Heart left ventricle (tissue), 16 donors: ENCODE measurements around the gene BMPR1B. TPM values are rescaled to one million over a fixed set of nuclear protein-coding genes. Genes with fewer than 3 reads are reported as not detected.

Source experiments
- ATAC-seq, 4 donors: fragments of 200-7000 bp; cut with Tn5 transposase; one replicate each; pipeline ENCODE4 v1.9.1; 2020 to 2022; ENCODE audit warnings: moderate library complexity in 4 of 4, mild to moderate bottlenecking in 3 of 4, moderate number of reproducible peaks in 1 of 4
- DNase-seq, 5 donors: peaks; one replicate each; pipeline ENCODE4 v3.0.0-alpha.2; 2020
- H3K27ac ChIP-seq, 12 donors: fragments of 200-600 bp; sonication (generic) in 4 of 12; one replicate each; pipeline versions ENCODE4 v1.5.0 to v1.8.0; 2016 to 2022; ENCODE audit warnings: mild to moderate bottlenecking in 2 of 12
- H3K27me3 ChIP-seq, 9 donors: fragments of 200-600 bp; sonication (generic) in 2 of 9; one replicate each; pipeline versions ENCODE4 v1.5.1 to v1.8.0; 2016 to 2022; ENCODE audit warnings: mild to moderate bottlenecking in 3 of 9
- H3K36me3 ChIP-seq, 9 donors: fragments of 200-600 bp; sonication (generic) in 2 of 9; one replicate each; pipeline versions ENCODE4 v1.5.0 to v1.8.0; 2018 to 2022; ENCODE audit warnings: mild to moderate bottlenecking in 2 of 9
- H3K4me1 ChIP-seq, 12 donors: fragments of 200-600 bp; sonication (generic) in 4 of 12; one replicate each; pipeline versions ENCODE4 v1.5.0 to v1.8.0; 2016 to 2022; ENCODE audit warnings: mild to moderate bottlenecking in 3 of 12
- H3K4me3 ChIP-seq, 12 donors: fragments of 200-600 bp; sonication (generic) in 4 of 12; one replicate each; pipeline versions ENCODE4 v1.5.0 to v1.8.0; 2017 to 2022; ENCODE audit warnings: mild to moderate bottlenecking in 9 of 12, moderate library complexity in 4 of 12
- H3K9me3 ChIP-seq, 12 donors: fragments of 200-600 bp; sonication (generic) in 4 of 12; one replicate each; pipeline versions ENCODE4 v1.5.0 to v1.8.0; 2016 to 2022; ENCODE audit warnings: mild to moderate bottlenecking in 1 of 12
- CTCF ChIP-seq, 12 donors: fragments of 200-600 bp; sonication (generic) in 4 of 12; IDR thresholded peaks; one replicate each; pipeline versions ENCODE4 v1.5.0 to v1.8.0; 2018 to 2022; ENCODE audit warnings: antibody characterized with exemption in 12 of 12, mild to moderate bottlenecking in 5 of 12
- POLR2A ChIP-seq, 2 donors: fragments of 450-650 bp; IDR thresholded peaks; one replicate each; pipeline ENCODE4 v1.6.1; 2017; ENCODE audit warnings: antibody characterized with exemption in 2 of 2, mild to moderate bottlenecking in 2 of 2, moderate library complexity in 2 of 2
- WGBS, 4 donors: extraction: QIAGEN DNeasy Blood & Tissue Kit in 2 of 4; methylation state at CpG; one replicate each; pipeline versions ENCODE4 v1.1.5 to v1.1.7; 2013 to 2018; 5-methylcytosine and 5-hydroxymethylcytosine counted together
- intact Hi-C, 10 donors: fragments of 100-400 bp; cut with DNase I; formaldehyde crosslinking; loops; one replicate each; pipeline versions ENCODE4 v1.11.1 to v1.14.2; 2022
- polyA plus RNA-seq, 2 donors: library from polyadenylated mRNA; stranded (reverse); fragments of 200-250 nt; gene quantifications; one replicate each; pipeline ENCODE4 v1.2.3, GENCODE V29; 2013
- total RNA-seq, 9 donors: library from RNA; depleted of rRNA in 2 of 9; stranded (reverse); fragments of >200 nt in 2 of 9; fragmentation: NEBNext Ultra II Directional in 3 of 9; extraction: Animal tissue kit (Norgen Biotek cat#: 25700) in 3 of 9; gene quantifications; one replicate each; pipeline versions ENCODE4 v1.1.0 to v1.2.4, GENCODE V29; 2016 to 2023
- donor health status: ischemic (EF 13 %, LVEDD 7.1; RV severe dilation, severe dysfunction).
- donor health status: healthy with polysubstance abuse.
- donor health status: DM: no; HTN: yes; CAD: no.
- donor health status: DM: no; HTN: no; CAD: no.
- donor health status: ischemic (EF 25% LVEDD 6.9; RV normal size, moderate dysfunction).
- donor health status: ischemic (EF 25% LVEDD 5.7; RV mildly dilated, moderate dysfunction).
- donor health status: healthy.
- donor health status: DM: yes; HTN: yes; CAD: no.
- donor health status: ischemic (EF 35%, LVEDD 5.7; RV mildly dilated, moderate dysfunction).
- donor health status: nonischemic (EF 11% LVEDD 7.7; RV severe dilation, severe dysfunction).
- donor health status: DM: yes; HTN: yes; CAD: no.
- donor health status: PGD.
- donor health status: ischemic (EF 29% LVEDD 5.4; RV normal size, mild dysfunction).
- donor health status: nonischemic (EF 23%, LVEDD 6.1; RV moderate dilation, normal function).

BMPR1B gene
- total and polyA plus RNA-seq, 11 donors = 0.29 to 7.6 (median 3.8) TPM

DNA sequence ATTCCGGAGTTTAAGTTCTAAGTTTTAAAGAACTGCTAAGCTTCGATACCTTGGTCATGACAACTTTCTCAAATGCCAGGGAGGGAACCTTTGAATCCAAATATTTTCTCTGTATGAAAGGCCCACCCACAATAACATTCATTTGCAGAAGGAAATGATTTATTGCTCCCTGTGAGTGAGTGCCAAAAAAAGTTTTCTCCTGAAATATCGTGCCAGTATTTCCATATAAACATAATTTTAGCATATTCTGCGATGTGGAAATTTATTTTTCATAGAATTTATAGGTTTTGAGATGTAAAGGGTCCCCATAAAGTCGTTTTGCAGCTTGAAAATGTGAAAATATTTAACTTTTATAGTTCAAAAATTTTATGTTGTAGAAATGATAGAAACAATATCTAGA, 53.9 kb downstream of the BMPR1B start:
- no peaks in the 10 kb centered on the region for H3K9me3 ChIP-seq
- WGBS, 4 donors = 65 to 78% (median 75%) methylated on average over 5 of the region's 5 CpGs
- TF ChIP-seq CTCF (IDR thresholded peaks at IDR 0.05) (no peak), POLR2A (IDR thresholded peaks at IDR 0.05) (no peak)
- ATAC-seq (no peak), DNase-seq (no peak)
- H3K36me3 ChIP-seq = no peaks in the 10 kb centered on the region
- H3K27me3 ChIP-seq = peaks cover 0 to 10% (median 0%) of the 10 kb centered on the region in 9 donors
- H3K27ac ChIP-seq = no peak overlapping the region
- H3K4me3 ChIP-seq = no peak overlapping the region
- intact Hi-C loops = no loop called here
- H3K4me1 ChIP-seq = no peaks in the 10 kb centered on the region

- 74 to 79% (median 76%) methylated on average over 6 of the region's 6 CpGs for WGBS, 4 donors
- H3K27ac ChIP-seq = no peak overlapping the region
- peaks cover 0 to 10% (median 0%) of the 10 kb centered on the region in 9 donors for H3K27me3 ChIP-seq
- no peak for TF ChIP-seq CTCF (IDR thresholded peaks at IDR 0.05)
- no peak for TF ChIP-seq POLR2A (IDR thresholded peaks at IDR 0.05)
- DNase-seq (no peak), ATAC-seq (no peak)
- intact Hi-C loops = no loop called here
- H3K36me3 ChIP-seq = no peaks in the 10 kb centered on the region
- H3K9me3 ChIP-seq = no peaks in the 10 kb centered on the region
- H3K4me3 ChIP-seq = no peak overlapping the region
- no peaks in the 10 kb centered on the region for H3K4me1 ChIP-seq
Measured at GRCh38 chr4:94813221-94813620, 55.5 kb downstream of the BMPR1B start.

DNA sequence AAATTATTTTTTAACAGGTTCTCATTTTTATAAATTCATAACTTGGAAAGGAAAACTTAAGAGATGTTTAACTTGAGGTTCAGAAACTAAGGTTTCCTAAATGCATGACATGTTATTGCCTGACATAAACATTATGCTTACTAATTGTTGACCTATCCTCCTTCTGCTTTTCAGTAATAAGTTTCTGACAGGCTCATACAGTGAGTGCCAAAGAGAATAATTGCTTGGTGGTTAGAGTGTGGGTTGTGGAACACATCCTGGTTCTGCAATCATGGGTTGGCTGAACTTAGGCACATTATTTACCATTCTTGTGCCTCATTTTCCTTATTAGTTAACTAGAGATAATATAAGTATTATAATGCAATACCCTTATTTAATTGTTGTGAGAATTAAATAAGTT, 56.5 kb downstream of the BMPR1B start:
- ATAC-seq (no peak), DNase-seq (no peak)
- Histone ChIP-seq H3K4me3 (no peak overlapping the region), H3K9me3 (no peaks in the 10 kb centered on the region), H3K27ac (no peak overlapping the region), H3K36me3 (no peaks in the 10 kb centered on the region), H3K27me3 (peaks cover 0 to 10% (median 0%) of the 10 kb centered on the region in 9 donors), H3K4me1 (no peaks in the 10 kb centered on the region)
- TF ChIP-seq POLR2A (IDR thresholded peaks at IDR 0.05) = no peak
- TF ChIP-seq CTCF (IDR thresholded peaks at IDR 0.05) = no peak
- intact Hi-C loops = no loop called here

- DNase-seq (no peak), ATAC-seq (peak; percentile 50 to 83 (median 69))
- Histone ChIP-seq H3K36me3 (no peaks in the 10 kb centered on the region), H3K27me3 (peaks cover 0 to 2% (median 0%) of the 10 kb centered on the region in 9 donors), H3K4me3 (no peak overlapping the region), H3K9me3 (no peaks in the 10 kb centered on the region), H3K4me1 (no peaks in the 10 kb centered on the region), H3K27ac (peak overlapping the region in 1 of 12 donors; percentile 20)
- TF ChIP-seq CTCF (IDR thresholded peaks at IDR 0.05) (no peak), POLR2A (IDR thresholded peaks at IDR 0.05) (no peak)
- 14 to 28% (median 25%) methylated on average over 4 of the region's 4 CpGs for WGBS, 4 donors
- intact Hi-C loops = no loop called here
Measured at GRCh38 chr4:94819371-94820168, 61.8 kb downstream of the BMPR1B start.
